ENCODE results near the gene XYLB. TPM values are rescaled to one million over a fixed set of nuclear protein-coding genes. Genes with fewer than 3 reads are reported as not detected.

Gene XYLB
- total and polyA plus RNA-seq, 2 of the 13 experiments (the other 11 are each of a cell fraction or from before 2014, with no cell fraction given): 25.9 to 30.0 TPM

GRCh38 chr3:38346587-38347410 is at the start of gene XYLB (continued):
- TF ChIP-seq ATF7-NPFF (CRISPR knock-in tag; IDR thresholded peaks at IDR 0.05; ENCODE audit: low read depth): peak; percentile 84; the same call in 1 of the 2 replicates
- peak; percentile 100 for TF ChIP-seq MYC (CRISPR knock-in tag; IDR thresholded peaks at IDR 0.05; ENCODE audit: borderline replicate concordance)
- TF ChIP-seq NFYC (CRISPR knock-in tag; IDR thresholded peaks at IDR 0.05): no peak; the same call in 1 of the 2 replicates
- TF ChIP-seq ZNF296 (CRISPR knock-in tag; conservative IDR thresholded peaks at IDR 0.05): 0 out of 2 replicates have a peak, but pooled peaks have one; percentile 29
- TF ChIP-seq, protein P1, sequence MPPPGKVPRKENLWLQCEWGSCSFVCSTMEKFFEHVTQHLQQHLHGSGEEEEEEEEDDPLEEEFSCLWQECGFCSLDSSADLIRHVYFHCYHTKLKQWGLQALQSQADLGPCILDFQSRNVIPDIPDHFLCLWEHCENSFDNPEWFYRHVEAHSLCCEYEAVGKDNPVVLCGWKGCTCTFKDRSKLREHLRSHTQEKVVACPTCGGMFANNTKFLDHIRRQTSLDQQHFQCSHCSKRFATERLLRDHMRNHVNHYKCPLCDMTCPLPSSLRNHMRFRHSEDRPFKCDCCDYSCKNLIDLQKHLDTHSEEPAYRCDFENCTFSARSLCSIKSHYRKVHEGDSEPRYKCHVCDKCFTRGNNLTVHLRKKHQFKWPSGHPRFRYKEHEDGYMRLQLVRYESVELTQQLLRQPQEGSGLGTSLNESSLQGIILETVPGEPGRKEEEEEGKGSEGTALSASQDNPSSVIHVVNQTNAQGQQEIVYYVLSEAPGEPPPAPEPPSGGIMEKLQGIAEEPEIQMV (CRISPR knock-in tag; IDR thresholded peaks at IDR 0.05; ENCODE audit: low read depth): peak; percentile 87; the same call in 1 of the 2 replicates
- peak; percentile 83 for TF ChIP-seq KLF6 (CRISPR knock-in tag; IDR thresholded peaks at IDR 0.05)
- TF ChIP-seq, protein P2, sequence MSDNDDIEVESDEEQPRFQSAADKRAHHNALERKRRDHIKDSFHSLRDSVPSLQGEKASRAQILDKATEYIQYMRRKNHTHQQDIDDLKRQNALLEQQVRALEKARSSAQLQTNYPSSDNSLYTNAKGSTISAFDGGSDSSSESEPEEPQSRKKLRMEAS (IDR thresholded peaks at IDR 0.05): peak; percentile 99
- peak; percentile 89; the same call in 1 of the 2 replicates for TF ChIP-seq ZNF276 (CRISPR knock-in tag; IDR thresholded peaks at IDR 0.05; ENCODE audit: low read depth)
- TF ChIP-seq, protein P3, sequence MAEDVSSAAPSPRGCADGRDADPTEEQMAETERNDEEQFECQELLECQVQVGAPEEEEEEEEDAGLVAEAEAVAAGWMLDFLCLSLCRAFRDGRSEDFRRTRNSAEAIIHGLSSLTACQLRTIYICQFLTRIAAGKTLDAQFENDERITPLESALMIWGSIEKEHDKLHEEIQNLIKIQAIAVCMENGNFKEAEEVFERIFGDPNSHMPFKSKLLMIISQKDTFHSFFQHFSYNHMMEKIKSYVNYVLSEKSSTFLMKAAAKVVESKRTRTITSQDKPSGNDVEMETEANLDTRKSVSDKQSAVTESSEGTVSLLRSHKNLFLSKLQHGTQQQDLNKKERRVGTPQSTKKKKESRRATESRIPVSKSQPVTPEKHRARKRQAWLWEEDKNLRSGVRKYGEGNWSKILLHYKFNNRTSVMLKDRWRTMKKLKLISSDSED (CRISPR knock-in tag; IDR thresholded peaks at IDR 0.05): no peak
- TF ChIP-seq ZNF547 (CRISPR knock-in tag; IDR thresholded peaks at IDR 0.05): peak; percentile 93
- peak; percentile 95 for TF ChIP-seq ZNF563 (CRISPR knock-in tag; IDR thresholded peaks at IDR 0.05)
- TF ChIP-seq SKI (IDR thresholded peaks at IDR 0.05; ENCODE audit: partially characterized antibody): peak; percentile 62
- TF ChIP-seq TSC22D2 (CRISPR knock-in tag; IDR thresholded peaks at IDR 0.05; ENCODE audit: borderline replicate concordance): peak; percentile 74
- TF ChIP-seq, protein P4, sequence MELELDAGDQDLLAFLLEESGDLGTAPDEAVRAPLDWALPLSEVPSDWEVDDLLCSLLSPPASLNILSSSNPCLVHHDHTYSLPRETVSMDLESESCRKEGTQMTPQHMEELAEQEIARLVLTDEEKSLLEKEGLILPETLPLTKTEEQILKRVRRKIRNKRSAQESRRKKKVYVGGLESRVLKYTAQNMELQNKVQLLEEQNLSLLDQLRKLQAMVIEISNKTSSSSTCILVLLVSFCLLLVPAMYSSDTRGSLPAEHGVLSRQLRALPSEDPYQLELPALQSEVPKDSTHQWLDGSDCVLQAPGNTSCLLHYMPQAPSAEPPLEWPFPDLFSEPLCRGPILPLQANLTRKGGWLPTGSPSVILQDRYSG (CRISPR knock-in tag; IDR thresholded peaks at IDR 0.05): peak; percentile 91; the same call in 1 of the 2 replicates
- peak; percentile 96 for TF ChIP-seq HES4 (CRISPR knock-in tag; IDR thresholded peaks at IDR 0.05; ENCODE audit: borderline replicate concordance)
- peak; percentile 61 for TF ChIP-seq ZKSCAN8 (CRISPR knock-in tag; IDR thresholded peaks at IDR 0.05; ENCODE audit: borderline replicate concordance)
- no peak for TF ChIP-seq SUZ12 (IDR thresholded peaks at IDR 0.05; ENCODE audit: low read depth, low read length)
- TF ChIP-seq CBFB (CRISPR knock-in tag; IDR thresholded peaks at IDR 0.05): peak; percentile 91
- TF ChIP-seq, protein P5, sequence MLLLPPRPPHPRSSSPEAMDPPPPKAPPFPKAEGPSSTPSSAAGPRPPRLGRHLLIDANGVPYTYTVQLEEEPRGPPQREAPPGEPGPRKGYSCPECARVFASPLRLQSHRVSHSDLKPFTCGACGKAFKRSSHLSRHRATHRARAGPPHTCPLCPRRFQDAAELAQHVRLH (CRISPR knock-in tag; IDR thresholded peaks at IDR 0.05; ENCODE audit: borderline replicate concordance, low read depth): peak; percentile 92; the same call in 1 of the 2 replicates
- TF ChIP-seq MEIS1 (CRISPR knock-in tag; IDR thresholded peaks at IDR 0.05; ENCODE audit: borderline replicate concordance): peak; percentile 91; the same call in 1 of the 2 replicates
- peak; percentile 96 for TF ChIP-seq MTA1 (CRISPR knock-in tag; IDR thresholded peaks at IDR 0.05; ENCODE audit: borderline replicate concordance)
- peak; percentile 82 for TF ChIP-seq KMT2B (CRISPR knock-in tag; IDR thresholded peaks at IDR 0.05)
- peak; percentile 45; the same call in 1 of the 2 replicates for TF ChIP-seq ZNF839 (CRISPR knock-in tag; IDR thresholded peaks at IDR 0.05; ENCODE audit: borderline replicate concordance)
- TF ChIP-seq ZNF207 (IDR thresholded peaks at IDR 0.05; ENCODE audit: borderline replicate concordance): no peak

Measured in HepG2 (cell line).